ENCODE measurements around the gene BLOC1S1. TPM values are rescaled to one million over a fixed set of nuclear protein-coding genes. Genes with fewer than 3 reads are reported as not detected.

BLOC1S1 gene
- total and polyA plus RNA-seq, 9 of the 15 experiments (the other 6 are each of a cell fraction or from before 2014, with no cell fraction given): 75.2 to 161 (median 98.8) TPM

GRCh38 chr12:55697686-55698085 lies 18.2 kb upstream of the BLOC1S1 start:
- H3K9ac ChIP-seq (ENCODE audit: insufficient read depth in 1 of 2, low read depth in 2 of 2, low read length in 2 of 2): no peak overlapping the region
- H3K36me3 ChIP-seq (ENCODE audit: control insufficient read depth, insufficient read depth, low read length): no peaks in the 10 kb centered on the region
- peaks cover 20 to 67% of the 10 kb centered on the region in 2 experiments; a peak in 4 of 5 replicates for H3K27me3 ChIP-seq (ENCODE audit: control insufficient read depth in 2 of 2, insufficient read depth in 2 of 2, low read length in 2 of 2)
- H3K9me1 ChIP-seq (ENCODE audit: control insufficient read depth, insufficient read depth, low read length): peaks cover under 1% of the 10 kb centered on the region
- 6% methylated on average over 7 of the region's 7 CpGs for WGBS (ENCODE audit: insufficient coverage, low coverage, missing lambda C conversion rate)
- FAIRE-seq: no peak
- H3K27ac ChIP-seq (ENCODE audit: extremely low read depth, low read depth, low read length): no peak overlapping the region
- ChIA-PET POLR2A (interaction anchor here (1.1 to 2.0 kb wide), 3 partner anchors 8 to 16 kb away, joined by 3 to 9 read pairs (median 9); a partner anchor contains a TSS), CTCF (ENCODE audit: low intra/inter-chr PET ratio) (no interaction called here)
- H2AFZ ChIP-seq (ENCODE audit: low read depth, low read length): no peak overlapping the region
- H3K4me1 ChIP-seq (replicated peaks in 1 of 2; ENCODE audit: control insufficient read depth in 2 of 2, insufficient read depth in 2 of 2, low read length in 2 of 2): peaks cover 0 to 18% of the 10 kb centered on the region in 2 experiments; a peak in 2 of 5 replicates
- no peak overlapping the region for H3K4me2 ChIP-seq (ENCODE audit: insufficient read depth, low read length)
- H3K9me3 ChIP-seq (replicated peaks; ENCODE audit: control insufficient read depth, insufficient read depth, low read depth, low read length): no peaks in the 10 kb centered on the region
- ATAC-seq: no peak
- in situ Hi-C loops (cut with MboI): no loop called here
- intact Hi-C loops (cut with micrococcal nuclease): no loop called here
- DNase-seq (ENCODE audit: extremely low read depth in 1 of 4, low spot score in 3 of 4): no peak
- no peaks in the 10 kb centered on the region for H3K79me2 ChIP-seq (ENCODE audit: control insufficient read depth, insufficient read depth, low read length)
- no TSS peak for BruUV-seq (replicated peaks)
- H4K20me1 ChIP-seq (replicated peaks; ENCODE audit: control insufficient read depth, insufficient read depth, low read length): no peaks in the 10 kb centered on the region; the same call in 1 of the 2 replicates
- H3K4me3 ChIP-seq: no peak overlapping the region
- no peak for TF ChIP-seq ZNF134 (CRISPR knock-in tag; conservative IDR thresholded peaks at IDR 0.05)
- TF ChIP-seq, protein P1, sequence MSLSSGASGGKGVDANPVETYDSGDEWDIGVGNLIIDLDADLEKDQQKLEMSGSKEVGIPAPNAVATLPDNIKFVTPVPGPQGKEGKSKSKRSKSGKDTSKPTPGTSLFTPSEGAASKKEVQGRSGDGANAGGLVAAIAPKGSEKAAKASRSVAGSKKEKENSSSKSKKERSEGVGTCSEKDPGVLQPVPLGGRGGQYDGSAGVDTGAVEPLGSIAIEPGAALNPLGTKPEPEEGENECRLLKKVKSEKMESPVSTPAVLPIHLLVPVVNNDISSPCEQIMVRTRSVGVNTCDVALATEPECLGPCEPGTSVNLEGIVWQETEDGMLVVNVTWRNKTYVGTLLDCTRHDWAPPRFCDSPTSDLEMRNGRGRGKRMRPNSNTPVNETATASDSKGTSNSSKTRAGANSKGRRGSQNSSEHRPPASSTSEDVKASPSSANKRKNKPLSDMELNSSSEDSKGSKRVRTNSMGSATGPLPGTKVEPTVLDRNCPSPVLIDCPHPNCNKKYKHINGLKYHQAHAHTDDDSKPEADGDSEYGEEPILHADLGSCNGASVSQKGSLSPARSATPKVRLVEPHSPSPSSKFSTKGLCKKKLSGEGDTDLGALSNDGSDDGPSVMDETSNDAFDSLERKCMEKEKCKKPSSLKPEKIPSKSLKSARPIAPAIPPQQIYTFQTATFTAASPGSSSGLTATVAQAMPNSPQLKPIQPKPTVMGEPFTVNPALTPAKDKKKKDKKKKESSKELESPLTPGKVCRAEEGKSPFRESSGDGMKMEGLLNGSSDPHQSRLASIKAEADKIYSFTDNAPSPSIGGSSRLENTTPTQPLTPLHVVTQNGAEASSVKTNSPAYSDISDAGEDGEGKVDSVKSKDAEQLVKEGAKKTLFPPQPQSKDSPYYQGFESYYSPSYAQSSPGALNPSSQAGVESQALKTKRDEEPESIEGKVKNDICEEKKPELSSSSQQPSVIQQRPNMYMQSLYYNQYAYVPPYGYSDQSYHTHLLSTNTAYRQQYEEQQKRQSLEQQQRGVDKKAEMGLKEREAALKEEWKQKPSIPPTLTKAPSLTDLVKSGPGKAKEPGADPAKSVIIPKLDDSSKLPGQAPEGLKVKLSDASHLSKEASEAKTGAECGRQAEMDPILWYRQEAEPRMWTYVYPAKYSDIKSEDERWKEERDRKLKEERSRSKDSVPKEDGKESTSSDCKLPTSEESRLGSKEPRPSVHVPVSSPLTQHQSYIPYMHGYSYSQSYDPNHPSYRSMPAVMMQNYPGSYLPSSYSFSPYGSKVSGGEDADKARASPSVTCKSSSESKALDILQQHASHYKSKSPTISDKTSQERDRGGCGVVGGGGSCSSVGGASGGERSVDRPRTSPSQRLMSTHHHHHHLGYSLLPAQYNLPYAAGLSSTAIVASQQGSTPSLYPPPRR (CRISPR knock-in tag; IDR thresholded peaks at IDR 0.05; ENCODE audit: borderline replicate concordance): no peak
- no peak for TF ChIP-seq ZSCAN32 (CRISPR knock-in tag; IDR thresholded peaks at IDR 0.05)
- TF ChIP-seq MAFF (IDR thresholded peaks at IDR 0.05; ENCODE audit: low read length): no peak
- TF ChIP-seq AFF4 (CRISPR knock-in tag; IDR thresholded peaks at IDR 0.05): no peak
- TF ChIP-seq FOXA1 (IDR thresholded peaks at IDR 0.05; ENCODE audit: borderline replicate concordance): no peak
- no peak for TF ChIP-seq MYNN (IDR thresholded peaks at IDR 0.05)
- TF ChIP-seq MYNN (CRISPR knock-in tag; IDR thresholded peaks at IDR 0.05): no peak
- TF ChIP-seq, protein P2, sequence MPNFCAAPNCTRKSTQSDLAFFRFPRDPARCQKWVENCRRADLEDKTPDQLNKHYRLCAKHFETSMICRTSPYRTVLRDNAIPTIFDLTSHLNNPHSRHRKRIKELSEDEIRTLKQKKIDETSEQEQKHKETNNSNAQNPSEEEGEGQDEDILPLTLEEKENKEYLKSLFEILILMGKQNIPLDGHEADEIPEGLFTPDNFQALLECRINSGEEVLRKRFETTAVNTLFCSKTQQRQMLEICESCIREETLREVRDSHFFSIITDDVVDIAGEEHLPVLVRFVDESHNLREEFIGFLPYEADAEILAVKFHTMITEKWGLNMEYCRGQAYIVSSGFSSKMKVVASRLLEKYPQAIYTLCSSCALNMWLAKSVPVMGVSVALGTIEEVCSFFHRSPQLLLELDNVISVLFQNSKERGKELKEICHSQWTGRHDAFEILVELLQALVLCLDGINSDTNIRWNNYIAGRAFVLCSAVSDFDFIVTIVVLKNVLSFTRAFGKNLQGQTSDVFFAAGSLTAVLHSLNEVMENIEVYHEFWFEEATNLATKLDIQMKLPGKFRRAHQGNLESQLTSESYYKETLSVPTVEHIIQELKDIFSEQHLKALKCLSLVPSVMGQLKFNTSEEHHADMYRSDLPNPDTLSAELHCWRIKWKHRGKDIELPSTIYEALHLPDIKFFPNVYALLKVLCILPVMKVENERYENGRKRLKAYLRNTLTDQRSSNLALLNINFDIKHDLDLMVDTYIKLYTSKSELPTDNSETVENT (CRISPR knock-in tag; IDR thresholded peaks at IDR 0.05): no peak
- TF ChIP-seq CEBPG (CRISPR knock-in tag; IDR thresholded peaks at IDR 0.05): no peak
- no peak for TF ChIP-seq CEBPG (tag; conservative IDR thresholded peaks at IDR 0.05 in 1 of 2, IDR thresholded peaks at IDR 0.05 in 1 of 2)
